CD4-positive, alpha-beta T cell treated with Interleukin-2 at 100 ng/mL for 4 hours (primary cell): ENCODE measurements around the gene SLC22A1.
"Not testable (repeated sequence)": the region's sequence is repeated elsewhere in the genome, so short reads cannot be mapped to it uniquely, and the experiment has no call there.

Experiments
- DNase-seq: peaks from one replicate; pipeline ENCODE4 v3.0.0-alpha.2; 2020; ENCODE audit warnings: low spot score

SLC22A1 gene

GRCh38 chr6:160124007-160124406, 2.4 kb downstream of the SLC22A1 start:
- DNase-seq: no peak

GRCh38 chr6:160124605-160125004, 3.0 kb downstream of the SLC22A1 start:
- no peak for DNase-seq

- not testable (repeated sequence) for DNase-seq
Measured at GRCh38 chr6:160125105-160125504, 3.5 kb downstream of the SLC22A1 start.

- no peak for DNase-seq
Measured at GRCh38 chr6:160127270-160128124, 5.9 kb downstream of the SLC22A1 start.

- no peak for DNase-seq
Measured at GRCh38 chr6:160128125-160128683, 6.6 kb downstream of the SLC22A1 start.

GRCh38 chr6:160128879-160129516, 7.4 kb downstream of the SLC22A1 start:
- DNase-seq: no peak

- DNase-seq: no peak
Measured at GRCh38 chr6:160129881-160130615, 8.4 kb downstream of the SLC22A1 start.

- no peak for DNase-seq
Measured at GRCh38 chr6:160130729-160131484, 9.3 kb downstream of the SLC22A1 start.

- DNase-seq: no peak
Measured at GRCh38 chr6:160131636-160132296, 10.2 kb downstream of the SLC22A1 start.

GRCh38 chr6:160132297-160132637, 10.7 kb downstream of the SLC22A1 start:
- no peak for DNase-seq

GRCh38 chr6:160132776-160133338, 11.2 kb downstream of the SLC22A1 start:
- DNase-seq: no peak

- DNase-seq: no peak
Measured at GRCh38 chr6:160133441-160134336, 12.1 kb downstream of the SLC22A1 start.

GRCh38 chr6:160134337-160134751, 12.7 kb downstream of the SLC22A1 start:
- DNase-seq: not testable (repeated sequence)

- DNase-seq: no peak
Measured at GRCh38 chr6:160134779-160135547, 13.3 kb downstream of the SLC22A1 start.

GRCh38 chr6:160135907-160136655, 14.5 kb downstream of the SLC22A1 start:
- no peak for DNase-seq

- no peak for DNase-seq
Measured at GRCh38 chr6:160137130-160137988, 15.7 kb downstream of the SLC22A1 start.
